Endothelial cell of umbilical vein (primary cell): ENCODE data around the gene STK10. TPM values are rescaled to one million over a fixed set of nuclear protein-coding genes. Genes with fewer than 3 reads are reported as not detected.

ENCODE experiments used
- BruUV-seq: library from RNA; stranded (reverse); fragments of 400-500 nt; replicated peaks from 2 replicates; lab custom pipeline; 2021; lab: Mats Ljungman, UMichigan
- CTCF ChIA-PET: fragments of 300-600, 350-600 bp; sonication (Branson Sonifier 250); formaldehyde crosslinking; loops from one replicate; lab custom pipeline; 2021; ENCODE audit warnings: antibody characterized with exemption, inconsistent platforms; lab: Charles Lee
- POLR2A ChIA-PET: fragments of 300-600, 350-600 bp; sonication (Branson Sonifier 250); formaldehyde crosslinking; loops from one replicate; lab custom pipeline; 2021; ENCODE audit warnings: antibody characterized with exemption, inconsistent platforms; lab: Charles Lee
- DNase-seq: peaks from one replicate; pipeline ENCODE4 v3.0.0-alpha.2; 2011; ENCODE audit warnings: low read depth, low spot score
- FAIRE-seq: peaks from 2 replicates; lab custom pipeline; 2011; peaks lifted over from hg19 to GRCh38; lab: Jason Lieb, UNC
- H2AFZ ChIP-seq: 2 replicates; pipeline ENCODE4 v1.6.0; 2012; ENCODE audit warnings: low read depth, low read length, control low read depth, inconsistent platforms
- H3K27ac ChIP-seq: 2 replicates; pipeline ENCODE4 v1.5.1; 2011; ENCODE audit warnings: low read depth, mild to moderate bottlenecking, control low read depth, low read length, moderate library complexity; ENCODE audit not compliant: insufficient read depth
- H3K27me3 ChIP-seq, 2 experiments: 2 replicates each; pipeline versions ENCODE4 v1.6.0 to v1.6.1; 2011; ENCODE audit warnings: low read length in 2 of 2, mixed read lengths in 1 of 2; ENCODE audit not compliant: control insufficient read depth in 2 of 2, insufficient read depth in 2 of 2
- H3K36me3 ChIP-seq, 2 experiments: 2 replicates in 1 of 2; 3 replicates in 1 of 2; pipeline ENCODE4 v1.5.1; 2011; ENCODE audit warnings: low read length in 2 of 2, mild to moderate bottlenecking in 1 of 2, moderate library complexity in 1 of 2; ENCODE audit not compliant: control insufficient read depth in 2 of 2, insufficient read depth in 2 of 2; ENCODE audit errors: extremely low read depth in 1 of 2
- H3K4me1 ChIP-seq: 3 replicates; pipeline ENCODE4 v1.5.1; 2011; ENCODE audit warnings: mild to moderate bottlenecking, low read length; ENCODE audit not compliant: control insufficient read depth, insufficient read depth; ENCODE audit errors: extremely low read depth
- H3K4me2 ChIP-seq: 2 replicates; pipeline ENCODE4 v1.6.1; 2011; ENCODE audit warnings: low read length, control low read depth, mixed read lengths; ENCODE audit not compliant: insufficient read depth
- H3K4me3 ChIP-seq, 3 experiments: fragments of 200-600 bp in 1 of 3; sonication (generic), shearing (Covaris generic) in 1 of 3; replicated peaks in 1 of 3; 2 replicates each; pipeline ENCODE4 v1.5.1; 2011 to 2016; ENCODE audit warnings: control low read depth in 3 of 3, low read length in 3 of 3, mild to moderate bottlenecking in 2 of 3, inconsistent platforms in 1 of 3, low read depth in 1 of 3, moderate library complexity in 1 of 3; ENCODE audit not compliant: insufficient read depth in 1 of 3
- H3K79me2 ChIP-seq: 2 replicates; pipeline ENCODE4 v1.6.0; 2012; ENCODE audit warnings: low read length, inconsistent platforms; ENCODE audit not compliant: control insufficient read depth, insufficient read depth
- H3K9ac ChIP-seq: replicated peaks from 2 replicates; pipeline ENCODE3; 2011; ENCODE audit warnings: low read length, control low read depth; ENCODE audit not compliant: insufficient read depth; ENCODE audit errors: extremely low read depth
- H3K9me1 ChIP-seq: replicated peaks from 3 replicates; pipeline ENCODE4 v1.6.0; 2011; ENCODE audit warnings: mild to moderate bottlenecking, low read length; ENCODE audit not compliant: control insufficient read depth, insufficient read depth; ENCODE audit errors: extremely low read depth
- H3K9me3 ChIP-seq: replicated peaks from 2 replicates; pipeline ENCODE4 v1.5.1; 2012; ENCODE audit warnings: low read length, inconsistent platforms; ENCODE audit not compliant: control insufficient read depth, insufficient read depth
- H4K20me1 ChIP-seq: replicated peaks from 2 replicates; pipeline ENCODE3; 2011; ENCODE audit warnings: mild to moderate bottlenecking, low read length; ENCODE audit not compliant: control insufficient read depth, insufficient read depth; ENCODE audit errors: extremely low read depth
- EZH2 ChIP-seq: IDR thresholded peaks from 2 replicates; pipeline ENCODE4 v1.6.1; 2012; ENCODE audit warnings: borderline replicate concordance, low read depth, mild to moderate bottlenecking, moderate library complexity, low read length, inconsistent platforms; ENCODE audit not compliant: severe bottlenecking
- FOS ChIP-seq: IDR thresholded peaks from 2 replicates; pipeline ENCODE4 v1.6.1; 2011; ENCODE audit warnings: mild to moderate bottlenecking, low read length, moderate library complexity, borderline replicate concordance; ENCODE audit not compliant: insufficient read depth
- GATA2 ChIP-seq: IDR thresholded peaks from 2 replicates; pipeline ENCODE4 v1.7.0; 2011; ENCODE audit warnings: low read depth, mild to moderate bottlenecking, moderate library complexity, mixed read lengths, low read length; ENCODE audit not compliant: insufficient read length, insufficient read depth
- JUN ChIP-seq: IDR thresholded peaks from 2 replicates; pipeline ENCODE4 v1.6.1; 2011; ENCODE audit warnings: borderline replicate concordance, low read depth; ENCODE audit not compliant: insufficient read length, insufficient read depth
- MYC ChIP-seq: IDR thresholded peaks from one replicate; pipeline ENCODE4 v1.6.1; 2011; ENCODE audit warnings: mild to moderate bottlenecking, low read depth, low read length
- POLR2A ChIP-seq: IDR thresholded peaks from 2 replicates; pipeline ENCODE4 v1.6.1; 2012; ENCODE audit warnings: low read depth, mild to moderate bottlenecking, control low read depth, low read length
- POLR2AphosphoS5 ChIP-seq: IDR thresholded peaks from 2 replicates; pipeline ENCODE4 v1.6.1; 2012; ENCODE audit warnings: low read depth, mild to moderate bottlenecking, control low read depth, low read length, moderate library complexity; ENCODE audit not compliant: insufficient read depth
- dilution Hi-C: fragments of 300-500 bp; cut with MboI; formaldehyde crosslinking; loops from one replicate; pipeline ENCODE4 v1.15.0; 2019; ENCODE audit warnings: low sequenced_read_pairs; ENCODE audit not compliant: extremely low pct_ligation_motif_present
- intact Hi-C: fragments of 100-400 bp; cut with micrococcal nuclease; formaldehyde crosslinking; loops from one replicate; pipeline ENCODE4 v1.10.0; 2022
- polyA plus RNA-seq, 4 experiments: library from polyadenylated mRNA; depleted of rRNA in 3 of 4; stranded (reverse) in 3 of 4; unstranded in 1 of 4; fragments of >200 nt; gene quantifications; 2 replicates each; pipeline versions ENCODE4 v1.2.1 to v1.2.3, GENCODE V29; 2011 to 2012; ENCODE audit warnings: missing spikeins in 1 of 4
- total RNA-seq: library from RNA; stranded (reverse); gene quantifications from 2 replicates; pipeline ENCODE4 v1.2.3, GENCODE V29; 2021
- TF ChIP-seq, protein P1 (sequence below): IDR thresholded peaks from 2 replicates; pipeline ENCODE4 v1.6.1; 2011; ENCODE audit not compliant: insufficient read depth, insufficient read length
- TF ChIP-seq, protein P2 (sequence below), 2 donors: IDR thresholded peaks; 1 replicate in 1 of 2; 2 replicates in 1 of 2; pipeline ENCODE4 v1.5.1; 2011; ENCODE audit warnings: low read length in 2 of 2, mild to moderate bottlenecking in 2 of 2, moderate library complexity in 2 of 2, control low read depth in 1 of 2, inconsistent platforms in 1 of 2, low read depth in 1 of 2; ENCODE audit not compliant: insufficient read depth in 1 of 2; ENCODE audit errors: extremely low read depth in 1 of 2

STK10 gene
- total and polyA plus RNA-seq, 2 donors (not counting 3 experiments of a cell fraction or from before 2014, with no cell fraction given) = 16.9 to 47.2 TPM

GRCh38 chr5:172098046-172098445, 90.0 kb downstream of the STK10 start:
- Histone ChIP-seq H3K27me3 (no peaks in the 10 kb centered on the region), H4K20me1 (no peaks in the 10 kb centered on the region), H3K4me3 (no peak overlapping the region), H3K4me2 (no peak overlapping the region), H2AFZ (no peak overlapping the region), H3K4me1 (peaks cover 8% of the 10 kb centered on the region), H3K79me2 (no peaks in the 10 kb centered on the region), H3K36me3 (peaks cover 0 to 8% of the 10 kb centered on the region in 2 experiments), H3K9me3 (no peaks in the 10 kb centered on the region), H3K9me1 (no peaks in the 10 kb centered on the region), H3K27ac (no peak overlapping the region), H3K9ac (no peak overlapping the region)
- intact Hi-C loops = no loop called here
- CTCF ChIA-PET = no interaction called here
- DNase-seq (no peak), FAIRE-seq (no peak)
- POLR2A ChIA-PET = no interaction called here
- dilution Hi-C loops = no loop called here
- BruUV-seq = no TSS peak
- no peak for TF ChIP-seq JUN
- no peak for TF ChIP-seq POLR2AphosphoS5
- TF ChIP-seq GATA2 = no peak
- TF ChIP-seq, protein P1, sequence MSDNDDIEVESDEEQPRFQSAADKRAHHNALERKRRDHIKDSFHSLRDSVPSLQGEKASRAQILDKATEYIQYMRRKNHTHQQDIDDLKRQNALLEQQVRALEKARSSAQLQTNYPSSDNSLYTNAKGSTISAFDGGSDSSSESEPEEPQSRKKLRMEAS = no peak
- TF ChIP-seq POLR2A = no peak
- TF ChIP-seq, protein P2, sequence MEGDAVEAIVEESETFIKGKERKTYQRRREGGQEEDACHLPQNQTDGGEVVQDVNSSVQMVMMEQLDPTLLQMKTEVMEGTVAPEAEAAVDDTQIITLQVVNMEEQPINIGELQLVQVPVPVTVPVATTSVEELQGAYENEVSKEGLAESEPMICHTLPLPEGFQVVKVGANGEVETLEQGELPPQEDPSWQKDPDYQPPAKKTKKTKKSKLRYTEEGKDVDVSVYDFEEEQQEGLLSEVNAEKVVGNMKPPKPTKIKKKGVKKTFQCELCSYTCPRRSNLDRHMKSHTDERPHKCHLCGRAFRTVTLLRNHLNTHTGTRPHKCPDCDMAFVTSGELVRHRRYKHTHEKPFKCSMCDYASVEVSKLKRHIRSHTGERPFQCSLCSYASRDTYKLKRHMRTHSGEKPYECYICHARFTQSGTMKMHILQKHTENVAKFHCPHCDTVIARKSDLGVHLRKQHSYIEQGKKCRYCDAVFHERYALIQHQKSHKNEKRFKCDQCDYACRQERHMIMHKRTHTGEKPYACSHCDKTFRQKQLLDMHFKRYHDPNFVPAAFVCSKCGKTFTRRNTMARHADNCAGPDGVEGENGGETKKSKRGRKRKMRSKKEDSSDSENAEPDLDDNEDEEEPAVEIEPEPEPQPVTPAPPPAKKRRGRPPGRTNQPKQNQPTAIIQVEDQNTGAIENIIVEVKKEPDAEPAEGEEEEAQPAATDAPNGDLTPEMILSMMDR (IDR thresholded peaks at IDR 0.05; ENCODE audit: extremely low read depth in 1 of 2, insufficient read depth in 1 of 2, low read depth in 1 of 2, low read length in 2 of 2) = no peak
- TF ChIP-seq FOS = no peak
- no peak for TF ChIP-seq EZH2
- TF ChIP-seq MYC = no peak
